Activated CD8-positive, alpha-beta memory T cell treated with anti-CD3 and anti-CD28 coated beads, Interleukin-2, amount 50 U/mL, for 4 hours (primary cell): ENCODE results near the gene HOXA6.

Experiments
- DNase-seq: peaks from one replicate; pipeline ENCODE4 v3.0.0-alpha.2; 2020

Gene HOXA6

GRCh38 chr7:27147199-27148030 lies at the start of gene HOXA6:
Gene HOXA6 (minus strand): TSS chr7:27147774. CDS start chr7:27147749, 25 bp downstream.
- DNase-seq: no peak

- peak; percentile 87 for DNase-seq
These were observed 48.8 kb upstream of the HOXA6 start for GRCh38 chr7:27196287-27196767.

- DNase-seq: no peak
These were observed 47.3 kb upstream of the HOXA6 start for GRCh38 chr7:27194686-27195379.

GRCh38 chr7:27194002-27194352 lies 46.4 kb upstream of the HOXA6 start:
- no peak for DNase-seq

- DNase-seq: no peak
These were observed 45.9 kb upstream of the HOXA6 start for GRCh38 chr7:27193335-27194001.

- no peak for DNase-seq
These were observed 45.2 kb upstream of the HOXA6 start for GRCh38 chr7:27192546-27193334.

GRCh38 chr7:27191833-27192545 lies 44.4 kb upstream of the HOXA6 start:
- DNase-seq: no peak

- DNase-seq: no peak
These were observed 43.7 kb upstream of the HOXA6 start for GRCh38 chr7:27191161-27191731.

GRCh38 chr7:27189997-27190748 lies 42.6 kb upstream of the HOXA6 start:
- DNase-seq: no peak

- no peak for DNase-seq
These were observed 41.9 kb upstream of the HOXA6 start for GRCh38 chr7:27189295-27189996.

- DNase-seq: no peak
These were observed 41.1 kb upstream of the HOXA6 start for GRCh38 chr7:27188386-27189294.

- DNase-seq: no peak
These were observed 40.2 kb upstream of the HOXA6 start for GRCh38 chr7:27187475-27188385.

GRCh38 chr7:27186668-27187474 lies 39.3 kb upstream of the HOXA6 start:
- no peak for DNase-seq

- no peak for DNase-seq
These were observed 38.5 kb upstream of the HOXA6 start for GRCh38 chr7:27185854-27186667.

- DNase-seq: no peak
These were observed 37.7 kb upstream of the HOXA6 start, which contains the start of gene HOXA11 for GRCh38 chr7:27185013-27185853. Gene HOXA11 (minus strand): TSS chr7:27185232. CDS start chr7:27185144, 88 bp downstream.
